Suprapubic skin (tissue), 4 donors: ENCODE results near the gene PKIB.

ENCODE experiments used
- POLR2A ChIP-seq, 2 donors: fragments of 450-650 bp; IDR thresholded peaks; one replicate each; pipeline ENCODE4 v1.6.1; 2017; ENCODE audit warnings: antibody characterized with exemption in 2 of 2, mild to moderate bottlenecking in 2 of 2, moderate library complexity in 2 of 2
- POLR2AphosphoS5 ChIP-seq, 3 donors: sonication (generic); formaldehyde crosslinking; IDR thresholded peaks; one replicate each; pipeline ENCODE4 v1.6.1; 2017; ENCODE audit warnings: antibody characterized with exemption in 3 of 3
- TF ChIP-seq, protein P1 (sequence below), 2 donors: fragments of 200-600 bp in 1 of 2; fragments of 450-650 bp in 1 of 2; sonication (generic) in 1 of 2; IDR thresholded peaks; one replicate each; pipeline ENCODE4 v1.5.1; 2016 to 2019; ENCODE audit warnings: antibody characterized with exemption in 2 of 2, mild to moderate bottlenecking in 1 of 2, moderate library complexity in 1 of 2

DNA sequence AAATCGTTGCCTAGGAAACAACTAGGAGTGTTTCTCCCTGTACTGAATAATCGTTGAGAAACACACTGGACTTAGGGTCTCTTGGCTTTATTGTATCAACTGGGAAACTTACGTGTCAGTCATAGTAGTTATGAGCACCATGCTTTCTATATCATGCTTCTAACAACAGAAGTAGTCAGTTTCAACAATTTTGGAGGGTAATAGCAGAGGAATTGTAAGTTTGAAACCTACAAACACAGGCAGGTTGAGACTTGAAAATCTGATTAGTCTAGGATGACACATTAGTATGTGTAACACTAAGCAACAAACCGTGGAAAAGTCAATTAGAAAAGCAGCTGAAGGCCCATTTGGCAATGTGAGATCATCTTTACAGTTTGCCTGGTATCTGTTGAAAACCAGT, 125.4 kb downstream of the PKIB start:
- TF ChIP-seq, protein P1, sequence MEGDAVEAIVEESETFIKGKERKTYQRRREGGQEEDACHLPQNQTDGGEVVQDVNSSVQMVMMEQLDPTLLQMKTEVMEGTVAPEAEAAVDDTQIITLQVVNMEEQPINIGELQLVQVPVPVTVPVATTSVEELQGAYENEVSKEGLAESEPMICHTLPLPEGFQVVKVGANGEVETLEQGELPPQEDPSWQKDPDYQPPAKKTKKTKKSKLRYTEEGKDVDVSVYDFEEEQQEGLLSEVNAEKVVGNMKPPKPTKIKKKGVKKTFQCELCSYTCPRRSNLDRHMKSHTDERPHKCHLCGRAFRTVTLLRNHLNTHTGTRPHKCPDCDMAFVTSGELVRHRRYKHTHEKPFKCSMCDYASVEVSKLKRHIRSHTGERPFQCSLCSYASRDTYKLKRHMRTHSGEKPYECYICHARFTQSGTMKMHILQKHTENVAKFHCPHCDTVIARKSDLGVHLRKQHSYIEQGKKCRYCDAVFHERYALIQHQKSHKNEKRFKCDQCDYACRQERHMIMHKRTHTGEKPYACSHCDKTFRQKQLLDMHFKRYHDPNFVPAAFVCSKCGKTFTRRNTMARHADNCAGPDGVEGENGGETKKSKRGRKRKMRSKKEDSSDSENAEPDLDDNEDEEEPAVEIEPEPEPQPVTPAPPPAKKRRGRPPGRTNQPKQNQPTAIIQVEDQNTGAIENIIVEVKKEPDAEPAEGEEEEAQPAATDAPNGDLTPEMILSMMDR (IDR thresholded peaks at IDR 0.05): no peak
- TF ChIP-seq POLR2AphosphoS5 (IDR thresholded peaks at IDR 0.05): no peak
- TF ChIP-seq POLR2A (IDR thresholded peaks at IDR 0.05): no peak
